KOPT-K1 (cell line): Measurements from ENCODE around the gene TPST2.
"Not testable (repeated sequence)": the region's sequence is repeated elsewhere in the genome, so short reads cannot be mapped to it uniquely, and the experiment has no call there.

Experiments
- H3K27ac ChIP-seq: fragments of 200-600 bp; sonication (generic); 2 replicates; pipeline ENCODE4 v1.5.1; 2016; ENCODE audit warnings: antibody characterized with exemption, mild to moderate bottlenecking, low read depth, low read length; ENCODE audit not compliant: poor library complexity, severe bottlenecking
- H3K36me3 ChIP-seq: fragments of 200-600 bp; sonication (generic); 2 replicates; pipeline ENCODE4 v1.5.1; 2017; ENCODE audit warnings: antibody characterized with exemption, mild to moderate bottlenecking, low read length, moderate library complexity; ENCODE audit not compliant: insufficient read depth
- H3K9me3 ChIP-seq: fragments of 200-600 bp; sonication (generic); 2 replicates; pipeline ENCODE4 v1.5.1; 2017; ENCODE audit warnings: antibody characterized with exemption, low read length, mild to moderate bottlenecking; ENCODE audit not compliant: insufficient read depth, poor library complexity, severe bottlenecking

Gene TPST2

DNA sequence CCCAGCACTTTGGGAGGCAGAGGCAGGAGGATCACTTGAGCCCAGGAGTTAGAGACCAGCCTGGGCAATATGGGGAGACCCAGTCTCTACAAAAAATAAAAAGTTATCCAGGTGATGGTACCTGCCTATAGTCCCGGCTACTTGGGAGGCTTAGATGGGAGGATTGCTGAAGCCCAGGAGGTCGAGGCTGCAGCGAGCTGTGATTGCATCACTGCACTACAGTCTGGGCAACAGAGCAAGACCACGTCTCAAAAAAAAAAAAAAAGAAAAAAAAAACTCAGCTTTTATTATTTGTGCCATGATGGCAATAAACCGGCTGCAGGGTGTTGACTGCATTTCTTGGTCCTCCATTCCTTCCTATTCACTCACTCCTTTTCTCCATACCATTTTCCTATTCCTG is 44.1 kb downstream of the TPST2 start:
- H3K27ac ChIP-seq: no peak overlapping the region
- no peaks in the 10 kb centered on the region for H3K9me3 ChIP-seq
- peaks cover 86% of the 10 kb centered on the region for H3K36me3 ChIP-seq

DNA sequence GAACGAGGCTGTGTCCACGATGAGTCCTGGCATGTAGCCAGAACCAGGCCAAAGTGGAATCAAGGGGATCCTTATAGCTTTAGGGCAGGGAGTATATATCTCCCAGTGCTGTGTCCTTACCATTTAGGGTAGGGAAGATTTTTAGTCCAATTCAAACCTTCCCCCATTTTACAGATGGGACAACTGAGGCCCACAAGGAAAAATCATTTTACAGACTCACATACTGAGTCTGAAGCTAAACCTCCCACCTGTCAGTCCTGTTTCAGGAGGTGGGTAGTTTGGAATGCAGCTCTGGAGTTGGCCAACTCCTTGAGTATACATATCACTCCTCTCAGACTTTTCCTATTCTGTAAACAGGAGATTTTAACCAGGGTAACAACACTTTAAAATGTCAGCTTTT is 44.5 kb downstream of the TPST2 start:
- Histone ChIP-seq H3K27ac (no peak overlapping the region), H3K9me3 (no peaks in the 10 kb centered on the region), H3K36me3 (peaks cover 86% of the 10 kb centered on the region)

DNA sequence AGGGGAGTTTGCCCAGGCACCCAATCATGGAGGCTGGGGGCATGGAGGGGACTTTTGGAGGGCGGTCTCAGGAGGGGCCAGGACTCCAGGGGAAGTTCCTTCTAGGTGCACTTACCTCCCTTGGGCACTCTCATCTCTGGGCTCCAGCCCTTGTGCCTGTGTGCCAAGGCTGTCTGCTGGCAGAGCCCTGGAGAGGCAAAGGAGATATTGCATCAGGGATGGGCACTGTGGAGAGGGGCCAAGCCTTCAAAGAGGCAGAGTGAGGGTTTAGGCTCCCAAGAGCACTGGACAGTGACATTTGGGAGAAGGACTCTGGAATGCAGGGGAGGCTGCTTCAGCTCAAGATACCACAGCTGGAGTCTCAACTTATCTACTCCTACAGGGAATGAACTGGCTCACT is 45.4 kb downstream of the TPST2 start:
- no peak overlapping the region for H3K27ac ChIP-seq
- H3K36me3 ChIP-seq: peaks cover 91% of the 10 kb centered on the region
- H3K9me3 ChIP-seq: no peaks in the 10 kb centered on the region

DNA sequence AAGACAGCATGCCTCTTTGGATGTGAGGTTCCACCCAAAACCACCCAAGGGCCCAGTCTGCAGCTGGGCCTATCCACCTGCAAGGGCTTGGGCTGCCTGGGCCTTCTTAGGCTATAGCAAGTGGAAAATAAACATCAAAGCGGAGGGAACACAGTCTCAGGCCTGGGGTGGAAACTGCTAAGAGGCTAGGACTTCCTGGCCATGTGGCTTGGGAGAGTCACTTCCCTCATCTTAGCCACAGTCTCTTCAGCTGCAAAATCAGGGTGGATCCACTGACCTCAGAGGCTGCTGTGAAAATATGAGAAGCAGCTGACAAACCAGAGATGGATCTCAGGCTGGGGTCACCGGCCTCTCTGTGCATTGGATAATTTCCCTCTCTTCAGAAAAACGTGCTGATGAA is 47.1 kb downstream of the TPST2 start:
- Histone ChIP-seq H3K9me3 (no peaks in the 10 kb centered on the region), H3K36me3 (peaks cover 92% of the 10 kb centered on the region), H3K27ac (peak overlapping the region; percentile 25)

DNA sequence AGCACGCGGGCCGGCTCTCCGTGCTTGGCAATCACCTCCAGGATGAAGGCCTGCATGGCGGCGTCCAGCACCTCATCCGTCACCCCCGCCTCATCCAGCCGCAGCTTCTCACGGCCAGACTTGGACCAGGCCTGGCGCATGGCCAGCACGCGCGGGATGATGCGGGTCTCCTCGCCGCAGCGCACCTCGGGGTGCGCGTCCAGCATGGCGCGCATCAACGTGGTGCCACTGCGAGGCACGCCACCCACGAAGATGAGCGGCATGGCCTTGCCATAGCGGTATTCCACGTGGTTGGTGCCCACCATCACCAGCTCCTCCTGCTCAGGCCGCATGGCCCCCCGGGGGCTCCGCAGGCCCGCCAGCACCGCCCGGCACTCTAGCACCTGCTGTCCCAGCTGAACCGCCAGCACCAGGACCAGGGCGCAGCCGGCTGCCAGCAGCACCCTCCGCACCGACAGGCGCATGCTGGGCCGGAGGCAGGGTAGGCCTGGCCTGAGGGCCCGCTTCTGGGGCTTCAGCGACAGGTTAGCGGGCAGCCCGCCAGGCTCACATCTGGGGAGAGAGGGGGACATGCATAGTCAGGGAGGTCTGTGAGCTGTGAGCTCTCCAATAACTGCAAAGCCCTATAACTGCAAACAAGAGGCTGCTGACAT is 48.6 kb downstream of the TPST2 start:
- H3K27ac ChIP-seq: no peak overlapping the region
- peaks cover 92% of the 10 kb centered on the region for H3K36me3 ChIP-seq
- no peaks in the 10 kb centered on the region for H3K9me3 ChIP-seq

DNA sequence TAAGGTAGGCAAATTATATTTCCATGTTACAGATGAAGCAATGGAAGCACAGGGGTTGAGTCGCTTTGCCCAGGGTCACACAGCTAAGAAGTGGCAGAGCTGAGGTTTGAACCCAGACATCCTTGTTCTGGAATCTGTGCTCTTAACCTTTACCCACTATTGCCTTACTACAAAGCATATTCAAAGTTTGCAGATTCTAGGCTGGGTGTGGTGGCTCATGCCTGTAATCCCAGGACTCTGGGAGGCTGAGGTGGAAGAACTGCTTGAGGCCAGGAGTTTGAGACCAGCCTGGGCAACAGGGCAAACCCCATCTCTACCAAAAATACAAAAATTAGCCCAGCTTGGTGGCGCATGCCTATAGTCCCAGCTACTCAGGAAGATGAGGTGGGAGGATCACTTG is 49.8 kb downstream of the TPST2 start:
- H3K9me3 ChIP-seq: no peaks in the 10 kb centered on the region
- H3K27ac ChIP-seq: no peak overlapping the region
- peaks cover 92% of the 10 kb centered on the region for H3K36me3 ChIP-seq

DNA sequence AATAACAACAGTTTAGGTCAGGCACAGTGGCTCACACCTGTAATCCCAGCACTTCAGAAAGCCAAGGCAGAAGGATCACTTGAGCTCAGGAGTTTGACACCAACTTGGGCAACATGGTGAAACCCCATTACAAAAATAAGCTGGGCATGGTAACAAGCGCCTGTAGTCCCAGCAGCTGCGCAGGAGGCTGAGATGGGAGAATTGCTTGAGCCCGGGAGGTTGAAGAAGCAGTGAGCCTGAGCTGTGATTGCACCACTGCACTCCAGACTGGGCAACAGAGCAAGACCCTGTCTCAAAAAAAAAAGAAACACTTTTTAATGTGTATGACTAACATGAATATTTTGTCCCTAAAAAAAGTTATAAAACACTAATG is 53.2 kb downstream of the TPST2 start:
- Histone ChIP-seq H3K9me3 (no peaks in the 10 kb centered on the region), H3K27ac (no peak overlapping the region), H3K36me3 (peaks cover 98% of the 10 kb centered on the region)

DNA sequence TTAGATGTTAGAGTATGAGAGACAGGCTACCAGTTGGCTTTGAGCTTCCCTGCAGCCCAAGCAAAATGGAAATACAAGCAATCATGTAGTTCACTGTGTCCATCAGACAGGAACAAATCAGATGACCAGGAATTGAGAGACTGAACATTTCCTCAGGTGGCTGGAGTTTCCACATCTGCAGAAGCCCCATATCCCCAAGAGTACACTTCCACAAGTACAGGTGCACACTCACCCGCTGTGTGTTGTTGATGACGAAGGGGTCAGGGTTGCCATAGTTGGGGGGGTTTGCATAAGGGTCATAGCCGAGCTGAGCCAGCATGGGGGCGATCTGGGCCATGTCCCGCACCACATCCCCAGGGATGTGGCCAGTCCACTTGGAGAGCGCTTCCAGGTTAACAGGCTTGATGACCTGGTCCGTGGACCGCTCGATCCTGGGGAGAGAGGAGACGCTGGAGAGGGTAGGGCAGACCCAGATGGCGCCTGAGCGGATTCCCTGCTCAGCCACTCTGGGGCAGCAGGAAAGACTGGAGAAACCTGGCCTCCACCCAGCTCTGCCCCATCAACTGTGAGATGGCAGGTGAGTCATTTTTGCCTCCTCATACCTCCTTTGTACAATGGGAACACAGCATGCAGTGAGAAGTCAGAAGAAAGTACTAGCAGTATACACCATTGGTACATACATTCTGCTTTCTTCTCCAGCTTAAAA is 53.7 kb downstream of the TPST2 start:
- Histone ChIP-seq H3K9me3 (no peaks in the 10 kb centered on the region), H3K27ac (no peak overlapping the region), H3K36me3 (peaks cover 98% of the 10 kb centered on the region)

DNA sequence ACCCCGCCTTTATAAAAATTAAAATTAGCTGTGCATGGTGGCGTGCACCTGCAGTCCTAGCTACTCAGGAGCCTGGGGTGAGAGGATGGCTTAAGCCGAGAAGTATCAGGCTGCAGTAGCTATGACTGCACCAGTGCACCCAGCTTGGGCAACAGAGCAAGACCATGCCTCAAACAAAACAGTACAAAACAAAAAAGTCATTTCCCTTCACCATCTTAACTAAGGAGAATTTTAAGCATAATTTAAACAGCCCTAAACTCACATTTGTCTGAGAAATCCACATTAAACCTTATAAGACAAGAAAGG is 54.4 kb downstream of the TPST2 start:
- no peaks in the 10 kb centered on the region for H3K9me3 ChIP-seq
- peaks cover 98% of the 10 kb centered on the region for H3K36me3 ChIP-seq
- no peak overlapping the region for H3K27ac ChIP-seq

DNA sequence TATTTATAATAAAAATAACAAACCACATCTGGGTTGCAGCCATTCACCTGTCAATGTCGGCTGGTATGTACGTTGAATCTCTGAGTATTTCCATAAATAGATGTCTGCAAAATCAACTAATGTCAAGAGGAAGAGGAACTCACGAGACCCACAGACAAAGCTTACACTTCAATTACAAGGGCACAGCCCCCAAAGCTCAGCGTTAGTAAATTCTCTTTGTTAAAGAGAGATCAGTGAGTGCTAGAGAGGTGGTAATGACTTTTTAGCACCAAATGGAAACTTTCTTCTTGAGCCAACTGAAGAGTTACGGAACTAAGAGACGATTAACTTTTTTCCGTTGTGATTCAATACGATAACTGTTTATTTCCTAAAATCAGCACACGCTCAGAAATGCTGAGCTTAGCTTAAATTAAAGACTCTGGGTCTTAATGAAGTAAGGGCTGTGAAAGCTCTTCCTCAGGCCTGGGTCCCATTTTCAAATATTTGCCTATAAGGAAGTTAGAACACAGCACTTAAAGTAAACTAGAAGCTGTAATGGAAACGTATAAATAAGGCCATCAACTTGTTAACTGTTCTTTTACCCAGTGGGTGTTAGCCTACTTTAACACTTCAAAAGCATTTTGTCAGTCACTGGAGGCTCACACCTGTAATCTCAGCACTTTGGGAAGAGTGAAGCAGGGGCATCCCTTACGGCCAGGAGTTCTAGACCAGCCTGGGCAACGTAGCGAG is 54.9 kb downstream of the TPST2 start:
- peaks cover 98% of the 10 kb centered on the region for H3K36me3 ChIP-seq
- no peak overlapping the region for H3K27ac ChIP-seq
- H3K9me3 ChIP-seq: no peaks in the 10 kb centered on the region

DNA sequence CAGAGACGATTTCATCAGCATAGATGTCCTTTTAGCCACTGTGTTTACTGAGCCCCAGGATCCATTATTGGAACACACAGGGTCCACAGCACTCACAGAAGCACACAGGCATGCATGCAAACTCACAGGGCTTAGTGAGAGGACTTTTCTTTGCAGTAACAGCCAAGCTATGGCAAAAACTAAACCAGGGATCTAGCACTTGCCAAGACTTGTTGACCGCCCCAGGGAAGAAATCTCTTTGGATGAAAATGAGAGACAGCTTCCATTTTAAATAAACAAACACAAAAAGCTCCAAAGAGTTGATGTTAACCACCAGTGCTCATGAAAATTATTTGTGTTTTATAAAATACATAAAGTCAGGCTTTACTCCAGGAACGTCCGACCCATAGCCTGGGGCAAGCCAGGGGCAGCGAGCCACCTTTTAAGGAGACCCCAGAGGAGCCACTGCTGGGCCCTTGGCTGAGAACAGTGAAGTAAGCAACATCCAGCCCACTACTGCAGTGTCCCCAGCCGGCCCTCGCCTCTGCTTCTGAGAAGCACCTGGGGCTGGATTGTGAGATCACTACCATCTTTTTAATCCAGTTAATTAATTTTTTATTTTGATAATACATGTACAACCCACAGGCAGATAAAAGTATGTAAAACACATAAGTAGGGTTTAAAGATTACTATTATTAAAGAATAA is 55.6 kb downstream of the TPST2 start:
- no peak overlapping the region for H3K27ac ChIP-seq
- H3K9me3 ChIP-seq: no peaks in the 10 kb centered on the region
- H3K36me3 ChIP-seq: peaks cover 98% of the 10 kb centered on the region

DNA sequence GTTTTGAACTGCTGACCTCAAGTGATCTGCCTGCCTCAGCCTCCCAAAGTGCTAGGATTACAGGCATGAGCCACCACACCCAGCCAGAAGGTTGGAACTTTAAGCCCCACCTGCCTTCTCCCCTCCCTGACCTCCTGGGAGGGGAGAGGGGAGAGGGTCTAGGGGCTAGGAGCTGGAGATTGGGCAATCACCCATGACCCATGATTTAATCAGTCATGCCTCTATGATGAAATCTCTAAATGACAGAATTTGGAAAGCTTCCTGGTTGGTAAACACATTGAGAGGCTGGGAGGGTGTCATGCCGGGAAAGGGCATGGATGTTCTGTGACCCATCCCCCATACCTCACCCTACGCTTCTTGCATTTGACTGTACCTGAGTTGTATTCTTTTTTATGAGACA is 60.6 kb downstream of the TPST2 start:
- Histone ChIP-seq H3K36me3 (peaks cover 98% of the 10 kb centered on the region), H3K9me3 (no peaks in the 10 kb centered on the region), H3K27ac (no peak overlapping the region)

DNA sequence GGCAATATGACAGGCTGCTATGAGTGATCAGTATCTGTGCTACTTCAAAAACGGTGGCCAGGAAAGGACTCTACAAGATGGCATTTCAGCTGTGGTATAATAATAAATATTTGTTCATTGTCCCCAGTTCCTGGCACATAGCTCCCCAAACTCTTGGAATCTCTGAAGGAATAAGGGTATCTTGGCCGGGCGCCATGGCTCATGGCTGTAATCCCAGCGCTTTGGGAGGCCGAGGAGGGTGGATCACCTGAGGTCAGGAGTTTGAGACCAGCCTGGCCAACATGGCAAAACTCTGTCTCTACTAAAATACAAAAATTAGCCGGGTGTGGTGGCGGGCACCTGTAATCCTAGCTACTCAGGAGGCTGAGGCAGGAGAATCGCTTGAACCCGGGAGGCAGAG is 61.4 kb downstream of the TPST2 start:
- H3K27ac ChIP-seq: not testable (repeated sequence)
- peaks cover 100% of the 10 kb centered on the region for H3K36me3 ChIP-seq

DNA sequence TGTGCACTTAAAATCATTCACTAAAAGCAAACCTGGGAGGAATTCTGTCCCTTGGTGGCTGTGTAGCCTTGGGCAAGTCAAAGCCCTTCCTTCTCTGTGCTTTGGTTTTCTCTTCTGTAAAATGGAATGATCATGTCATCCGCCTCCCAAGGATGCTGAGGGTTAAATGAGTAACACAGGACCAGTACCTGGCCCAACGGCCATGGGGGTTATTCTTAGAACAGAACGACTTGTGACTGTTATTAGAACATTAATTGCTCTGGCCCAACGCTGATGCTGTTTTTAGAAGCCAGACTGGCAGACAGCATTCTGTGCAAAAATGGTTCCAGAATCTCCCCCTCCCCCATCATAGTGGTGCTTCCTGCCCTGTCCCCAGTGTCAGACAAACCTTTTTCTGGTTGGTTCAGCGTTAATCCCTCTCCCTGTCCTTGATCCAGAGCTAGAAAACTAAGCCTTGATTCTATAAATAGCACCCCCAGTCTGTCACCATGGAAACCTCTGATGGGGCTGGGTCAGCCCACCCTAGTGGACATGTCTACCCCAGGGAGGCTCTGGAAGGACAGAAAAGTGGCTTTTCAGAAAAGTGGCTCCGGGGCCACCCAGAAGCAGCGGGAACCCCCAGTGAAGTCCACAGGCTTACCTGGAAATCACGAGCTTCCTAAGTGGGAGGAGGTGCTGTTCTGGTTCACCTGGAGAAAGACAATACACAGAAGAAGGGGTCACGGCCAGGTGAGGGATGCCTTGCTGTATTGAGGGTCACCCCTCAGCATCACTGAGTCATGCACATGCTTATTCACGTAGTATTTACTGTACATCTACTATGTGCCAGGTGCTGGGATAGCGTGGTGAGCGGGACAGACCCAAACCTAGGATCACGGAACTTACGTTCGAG is 62.1 kb downstream of the TPST2 start:
- H3K9me3 ChIP-seq: no peaks in the 10 kb centered on the region
- H3K27ac ChIP-seq: no peak overlapping the region
- peaks cover 93% of the 10 kb centered on the region for H3K36me3 ChIP-seq

More for the DNA sequence above, 61.4 kb downstream of the TPST2 start:
- H3K9me3 ChIP-seq: not testable (repeated sequence)
